Stimulated activated CD8-positive, alpha-beta memory T cell treated with anti-CD3 and anti-CD28 coated beads, Interleukin-15, amount 100 ng/mL, for 1 hour (primary cell): ENCODE results near the gene ZSCAN2.
"Not testable (repeated sequence)": the region's sequence is repeated elsewhere in the genome, so short reads cannot be mapped to it uniquely, and the experiment has no call there.

Experiments used
- DNase-seq: peaks from one replicate; pipeline ENCODE4 v3.0.0-alpha.2; 2020; ENCODE audit warnings: low read depth

The ZSCAN2 gene

GRCh38 chr15:84600687-84601554 is at the start of gene ZSCAN2:
Gene ZSCAN2 (plus strand): TSS chr15:84601009. CDS start chr15:84603928, 2,919 bp downstream.
- DNase-seq, result peak; percentile 85

GRCh38 chr15:84551624-84552023 is 49.2 kb upstream of the ZSCAN2 start:
- not testable (repeated sequence) for DNase-seq

- no peak for DNase-seq
These were observed 47.9 kb upstream of the ZSCAN2 start for GRCh38 chr15:84552896-84553295.

- not testable (repeated sequence) for DNase-seq
These were observed 44.1 kb upstream of the ZSCAN2 start for GRCh38 chr15:84556690-84557089.

- not testable (repeated sequence) for DNase-seq
These were observed 32.8 kb upstream of the ZSCAN2 start for GRCh38 chr15:84568021-84568420.

GRCh38 chr15:84570164-84570735 is 30.6 kb upstream of the ZSCAN2 start:
- no peak for DNase-seq

- no peak for DNase-seq
These were observed 28.6 kb upstream of the ZSCAN2 start for GRCh38 chr15:84572231-84572630.

GRCh38 chr15:84575493-84575892 is 25.3 kb upstream of the ZSCAN2 start:
- DNase-seq, result no peak

- DNase-seq, result not testable (repeated sequence)
These were observed 22.9 kb upstream of the ZSCAN2 start for GRCh38 chr15:84577891-84578290.

- not testable (repeated sequence) for DNase-seq
These were observed 21.5 kb upstream of the ZSCAN2 start for GRCh38 chr15:84579261-84579721.

- not testable (repeated sequence) for DNase-seq
These were observed 19.0 kb upstream of the ZSCAN2 start for GRCh38 chr15:84581676-84582428.

GRCh38 chr15:84582583-84583157 is 18.1 kb upstream of the ZSCAN2 start:
- no peak for DNase-seq

- DNase-seq, result not testable (repeated sequence)
These were observed 16.9 kb upstream of the ZSCAN2 start for GRCh38 chr15:84583921-84584320.

- DNase-seq, result no peak
These were observed 14.1 kb upstream of the ZSCAN2 start for GRCh38 chr15:84586696-84587095.

GRCh38 chr15:84588053-84588874 is 12.5 kb upstream of the ZSCAN2 start:
- DNase-seq, result peak; percentile 69

GRCh38 chr15:84590406-84590805 is 10.4 kb upstream of the ZSCAN2 start:
- DNase-seq, result no peak

- DNase-seq, result no peak
These were observed 9.0 kb upstream of the ZSCAN2 start for GRCh38 chr15:84591815-84592214.

GRCh38 chr15:84594617-84595290 is 6.1 kb upstream of the ZSCAN2 start:
- no peak for DNase-seq

GRCh38 chr15:84595660-84596059 is 5.1 kb upstream of the ZSCAN2 start:
- DNase-seq, result no peak

- DNase-seq, result no peak
These were observed 3.5 kb upstream of the ZSCAN2 start for GRCh38 chr15:84597296-84597695.

GRCh38 chr15:84598250-84598649 is 2.6 kb upstream of the ZSCAN2 start:
- no peak for DNase-seq
